MM.1S (cell line): ENCODE data around the gene BMPER.

Experiments used
- DNase-seq: peaks from one replicate; pipeline ENCODE4 v3.0.0-alpha.2; 2015
- H2AFZ ChIP-seq: fragments of 300-600 bp; sonication (generic); 2 replicates; pipeline ENCODE4 v1.6.0; 2016; ENCODE audit warnings: antibody characterized with exemption, low read length
- H3F3A ChIP-seq: fragments of 300-600 bp; sonication (generic); 2 replicates; pipeline ENCODE4 v1.6.1; 2016; ENCODE audit warnings: mild to moderate bottlenecking, antibody characterized with exemption, low read length, moderate library complexity, mixed read lengths; ENCODE audit not compliant: insufficient read depth
- H3K27ac ChIP-seq: fragments of 300-600 bp; sonication (generic); 2 replicates; pipeline ENCODE4 v1.5.1; 2016; ENCODE audit warnings: mild to moderate bottlenecking, low read length
- H3K27me3 ChIP-seq: fragments of 300-600 bp; sonication (generic); replicated peaks from 2 replicates; pipeline ENCODE4 v1.6.0; 2016; ENCODE audit warnings: low read length; ENCODE audit not compliant: insufficient read depth
- H3K36me3 ChIP-seq: fragments of 300-600 bp; sonication (generic); replicated peaks from 2 replicates; pipeline ENCODE4 v1.6.1; 2016; ENCODE audit warnings: mild to moderate bottlenecking, low read length, mixed read lengths; ENCODE audit not compliant: insufficient read depth
- H3K4me1 ChIP-seq: fragments of 300-600 bp; sonication (generic); 2 replicates; pipeline ENCODE4 v1.6.1; 2016; ENCODE audit warnings: low read length, mixed read lengths
- H3K4me2 ChIP-seq: fragments of 300-600 bp; sonication (generic); 2 replicates; pipeline ENCODE4 v1.6.0; 2016; ENCODE audit warnings: low read depth, low read length
- H3K4me3 ChIP-seq: fragments of 300-600 bp; sonication (generic); 2 replicates; pipeline ENCODE4 v1.5.1; 2016; ENCODE audit warnings: low read length, mixed read lengths
- H3K79me2 ChIP-seq: fragments of 300-600 bp; sonication (generic); 2 replicates; pipeline ENCODE4 v1.6.1; 2016; ENCODE audit warnings: mixed run types, low read length, mixed read lengths
- H3K9ac ChIP-seq: fragments of 300-600 bp; sonication (generic); 2 replicates; pipeline ENCODE4 v1.6.1; 2016; ENCODE audit warnings: low read length, mixed read lengths
- H3K9me2 ChIP-seq: fragments of 300-600 bp; sonication (generic); replicated peaks from 2 replicates; pipeline ENCODE4 v1.6.1; 2016; ENCODE audit warnings: mild to moderate bottlenecking, low read length, mixed read lengths; ENCODE audit not compliant: insufficient read depth
- H3K9me3 ChIP-seq: fragments of 300-600 bp; sonication (generic); replicated peaks from 2 replicates; pipeline ENCODE4 v1.6.1; 2016; ENCODE audit warnings: mild to moderate bottlenecking, low read length, mixed read lengths; ENCODE audit not compliant: insufficient read depth
- H4K20me1 ChIP-seq: fragments of 300-600 bp; sonication (generic); 2 replicates; pipeline ENCODE4 v1.6.1; 2016; ENCODE audit warnings: mild to moderate bottlenecking, low read length, moderate library complexity, mixed read lengths; ENCODE audit not compliant: insufficient read depth
- CTCF ChIP-seq: fragments of 300-600 bp; sonication (generic); IDR thresholded peaks from 2 replicates; pipeline ENCODE4 v1.5.1; 2016; ENCODE audit warnings: antibody characterized with exemption, low read length, mixed read lengths
- EZH2 ChIP-seq: fragments of 300-600 bp; sonication (generic); optimal IDR thresholded peaks from 2 replicates; pipeline ENCODE3; 2017; ENCODE audit warnings: low read depth, mild to moderate bottlenecking, antibody characterized with exemption, low read length, mixed read lengths
- EZH2phosphoT487 ChIP-seq: fragments of 300-600 bp; sonication (generic); IDR thresholded peaks from 2 replicates; pipeline ENCODE4 v1.6.1; 2018; ENCODE audit warnings: antibody characterized with exemption, low read length

BMPER gene

GRCh38 chr7:33887266-33887975 lies 17.9 kb upstream of the BMPER start:
- no peaks in the 10 kb centered on the region for H3K27me3 ChIP-seq
- H3K4me2 ChIP-seq, result no peak overlapping the region

GRCh38 chr7:33888166-33888565 lies 17.2 kb upstream of the BMPER start:
- Histone ChIP-seq H3K79me2 (no peaks in the 10 kb centered on the region), H3K4me3 (no peak overlapping the region), H3K9me3 (no peaks in the 10 kb centered on the region), H3K9me2 (no peaks in the 10 kb centered on the region), H4K20me1 (no peaks in the 10 kb centered on the region), H3K27ac (no peak overlapping the region), H3K4me1 (no peaks in the 10 kb centered on the region), H3K36me3 (no peaks in the 10 kb centered on the region), H3K4me2 (no peak overlapping the region), H2AFZ (no peak overlapping the region), H3F3A (no peaks in the 10 kb centered on the region), H3K27me3 (no peaks in the 10 kb centered on the region), H3K9ac (no peak overlapping the region)
- no peak for DNase-seq
- TF ChIP-seq EZH2phosphoT487, result no peak
- TF ChIP-seq EZH2, result no peak
- no peak for TF ChIP-seq CTCF

More at GRCh38 chr7:33887266-33887975, 17.9 kb upstream of the BMPER start:
- no peak overlapping the region for H2AFZ ChIP-seq
- H3K9me3 ChIP-seq, result no peaks in the 10 kb centered on the region
- TF ChIP-seq EZH2, result no peak
- no peaks in the 10 kb centered on the region for H3K36me3 ChIP-seq
- no peaks in the 10 kb centered on the region for H3K79me2 ChIP-seq
- no peaks in the 10 kb centered on the region for H3K9me2 ChIP-seq
- DNase-seq, result no peak
- no peaks in the 10 kb centered on the region for H4K20me1 ChIP-seq
- no peaks in the 10 kb centered on the region for H3F3A ChIP-seq
- no peak overlapping the region for H3K9ac ChIP-seq
- H3K4me1 ChIP-seq, result no peaks in the 10 kb centered on the region
- no peak overlapping the region for H3K27ac ChIP-seq
- no peak overlapping the region for H3K4me3 ChIP-seq

- Histone ChIP-seq H3K27ac (no peak overlapping the region), H3K9me3 (no peaks in the 10 kb centered on the region), H3K36me3 (no peaks in the 10 kb centered on the region), H4K20me1 (no peaks in the 10 kb centered on the region), H3K4me3 (no peak overlapping the region), H3K4me1 (no peaks in the 10 kb centered on the region), H3K9me2 (no peaks in the 10 kb centered on the region), H3K27me3 (no peaks in the 10 kb centered on the region), H2AFZ (no peak overlapping the region), H3K79me2 (no peaks in the 10 kb centered on the region), H3K4me2 (no peak overlapping the region), H3F3A (no peaks in the 10 kb centered on the region), H3K9ac (no peak overlapping the region)
- no peak for DNase-seq
- no peak for TF ChIP-seq EZH2phosphoT487
- no peak for TF ChIP-seq CTCF
- no peak for TF ChIP-seq EZH2
Observed at GRCh38 chr7:33892945-33893344, 12.4 kb upstream of the BMPER start.

GRCh38 chr7:33893377-33893776 lies 12.0 kb upstream of the BMPER start:
- no peaks in the 10 kb centered on the region for H4K20me1 ChIP-seq
- no peak overlapping the region for H3K27ac ChIP-seq
- H3F3A ChIP-seq, result no peaks in the 10 kb centered on the region
- H3K36me3 ChIP-seq, result no peaks in the 10 kb centered on the region
- H3K27me3 ChIP-seq, result no peaks in the 10 kb centered on the region
- H2AFZ ChIP-seq, result no peak overlapping the region
- H3K4me3 ChIP-seq, result no peak overlapping the region
- no peak overlapping the region for H3K4me2 ChIP-seq
- TF ChIP-seq EZH2phosphoT487 (no peak), CTCF (no peak), EZH2 (no peak)
- no peaks in the 10 kb centered on the region for H3K9me2 ChIP-seq
- no peaks in the 10 kb centered on the region for H3K9me3 ChIP-seq
- DNase-seq, result no peak
- H3K4me1 ChIP-seq, result no peaks in the 10 kb centered on the region
- no peaks in the 10 kb centered on the region for H3K79me2 ChIP-seq
- no peak overlapping the region for H3K9ac ChIP-seq
